Activated CD8-positive, alpha-beta memory T cell treated with anti-CD3 and anti-CD28 coated beads, Interleukin-2, amount 50 U/mL, for 24 hours (primary cell): ENCODE results near the gene SCUBE3.

ENCODE experiments used
- DNase-seq: peaks from one replicate; pipeline ENCODE4 v3.0.0-alpha.2; 2020; ENCODE audit errors: extremely low read depth

SCUBE3 gene

DNA sequence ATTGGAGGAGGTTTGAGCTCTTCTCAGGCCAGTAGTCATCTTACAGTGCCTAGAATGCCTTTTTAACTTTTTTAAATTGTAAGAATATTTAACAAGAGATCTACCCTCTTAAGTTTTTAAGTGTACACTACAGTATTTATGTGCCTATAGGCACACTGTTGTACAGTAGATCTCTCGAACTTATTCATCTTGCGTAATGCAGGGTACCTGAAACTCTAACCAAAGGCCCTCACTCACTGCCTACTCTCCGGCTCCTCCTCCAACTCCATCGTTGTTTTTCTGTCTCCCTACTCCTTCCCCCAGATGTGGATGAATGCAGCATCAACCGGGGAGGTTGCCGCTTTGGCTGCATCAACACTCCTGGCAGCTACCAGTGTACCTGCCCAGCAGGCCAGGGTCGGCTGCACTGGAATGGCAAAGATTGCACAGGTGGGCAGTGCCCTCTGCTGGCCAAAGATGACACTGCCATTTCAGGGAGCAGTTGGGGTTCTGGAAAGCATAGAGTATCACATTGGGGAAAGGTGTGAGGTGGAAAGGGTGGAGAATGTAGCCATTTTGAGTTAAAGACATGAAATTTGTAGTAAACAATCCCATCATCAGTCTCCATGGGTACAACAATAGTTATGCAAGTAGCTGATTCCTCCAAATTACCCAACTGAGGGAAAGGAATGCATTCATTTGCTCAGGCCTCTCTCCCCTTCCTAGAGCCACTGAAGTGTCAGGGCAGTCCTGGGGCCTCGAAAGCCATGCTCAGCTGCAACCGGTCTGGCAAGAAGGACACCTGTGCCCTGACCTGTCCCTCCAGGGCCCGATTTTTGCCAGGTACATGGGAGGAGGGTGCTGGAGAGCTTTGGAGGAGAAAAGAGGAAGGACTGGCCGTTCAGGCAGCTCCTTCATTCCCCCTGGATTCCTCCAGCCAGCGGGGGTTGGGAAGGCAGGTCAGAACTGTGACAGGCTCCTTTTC, 27.4 kb downstream of the SCUBE3 start:
- DNase-seq: peak; percentile 47

DNA sequence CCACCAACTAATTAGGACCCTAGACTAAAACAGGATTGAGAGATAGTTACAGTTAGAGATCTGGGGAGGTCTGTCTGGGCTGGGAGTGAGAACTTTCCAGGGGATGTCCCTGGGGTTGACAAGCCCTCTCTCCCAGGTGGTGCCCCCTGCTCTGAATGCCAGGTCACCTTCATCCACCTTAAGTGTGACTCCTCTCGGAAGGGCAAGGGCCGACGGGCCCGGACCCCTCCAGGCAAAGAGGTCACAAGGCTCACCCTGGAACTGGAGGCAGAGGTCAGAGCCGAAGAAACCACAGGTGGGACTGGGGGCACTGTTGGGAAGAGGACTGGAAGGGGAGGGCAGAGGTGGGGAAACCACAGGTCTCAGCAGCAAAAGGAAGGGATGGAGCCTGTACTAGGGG, 28.7 kb downstream of the SCUBE3 start:
- DNase-seq: no peak

DNA sequence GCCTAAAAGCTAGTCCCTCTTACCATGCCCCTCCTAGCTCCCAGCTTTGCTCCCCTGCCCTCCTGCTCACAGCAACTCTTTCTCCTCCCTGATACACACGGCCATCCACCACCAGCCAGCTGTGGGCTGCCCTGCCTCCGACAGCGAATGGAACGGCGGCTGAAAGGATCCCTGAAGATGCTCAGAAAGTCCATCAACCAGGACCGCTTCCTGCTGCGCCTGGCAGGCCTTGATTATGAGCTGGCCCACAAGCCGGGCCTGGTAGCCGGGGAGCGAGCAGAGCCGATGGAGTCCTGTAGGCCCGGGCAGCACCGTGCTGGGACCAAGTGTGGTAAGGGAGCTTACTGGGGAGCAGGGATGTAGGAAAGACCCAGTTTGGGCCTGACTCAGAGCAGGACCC, 29.1 kb downstream of the SCUBE3 start:
- no peak for DNase-seq

DNA sequence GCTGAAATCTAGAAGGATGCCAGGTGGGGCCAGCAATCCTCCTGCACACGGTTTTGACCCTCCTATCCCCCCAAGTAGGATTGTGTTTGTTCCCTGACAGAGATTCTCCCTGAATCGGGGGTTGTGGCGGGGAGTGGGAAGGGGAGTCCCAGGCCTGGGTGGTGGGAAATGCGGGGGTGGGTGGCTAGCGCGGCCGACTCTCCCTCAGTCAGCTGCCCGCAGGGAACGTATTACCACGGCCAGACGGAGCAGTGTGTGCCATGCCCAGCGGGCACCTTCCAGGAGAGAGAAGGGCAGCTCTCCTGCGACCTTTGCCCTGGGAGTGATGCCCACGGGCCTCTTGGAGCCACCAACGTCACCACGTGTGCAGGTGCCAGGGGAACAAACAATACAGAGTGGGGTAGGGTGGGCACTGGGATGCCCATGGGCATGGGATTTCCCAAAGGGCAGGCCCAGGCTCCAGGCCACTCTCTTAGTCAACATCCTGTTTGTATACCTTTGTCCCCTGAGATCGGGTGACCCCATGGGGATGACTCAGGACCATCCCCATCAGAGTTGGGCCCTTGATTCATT, 29.7 kb downstream of the SCUBE3 start:
- DNase-seq: no peak

DNA sequence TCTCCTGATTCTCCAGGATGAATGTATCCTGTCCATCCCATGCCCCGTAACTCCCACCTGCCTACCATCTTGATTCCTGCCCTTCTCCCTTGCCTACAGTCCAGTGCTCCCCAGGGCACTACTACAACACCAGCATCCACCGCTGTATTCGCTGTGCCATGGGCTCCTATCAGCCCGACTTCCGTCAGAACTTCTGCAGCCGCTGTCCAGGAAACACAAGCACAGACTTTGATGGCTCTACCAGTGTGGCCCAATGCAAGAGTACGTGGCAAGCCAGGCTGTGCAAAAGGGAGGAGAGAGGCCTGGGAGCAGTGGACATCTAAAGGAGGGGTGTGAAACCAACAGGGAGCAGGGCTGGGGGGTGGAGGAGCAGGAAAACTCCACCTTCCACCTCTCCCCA, 30.8 kb downstream of the SCUBE3 start:
- DNase-seq: no peak

DNA sequence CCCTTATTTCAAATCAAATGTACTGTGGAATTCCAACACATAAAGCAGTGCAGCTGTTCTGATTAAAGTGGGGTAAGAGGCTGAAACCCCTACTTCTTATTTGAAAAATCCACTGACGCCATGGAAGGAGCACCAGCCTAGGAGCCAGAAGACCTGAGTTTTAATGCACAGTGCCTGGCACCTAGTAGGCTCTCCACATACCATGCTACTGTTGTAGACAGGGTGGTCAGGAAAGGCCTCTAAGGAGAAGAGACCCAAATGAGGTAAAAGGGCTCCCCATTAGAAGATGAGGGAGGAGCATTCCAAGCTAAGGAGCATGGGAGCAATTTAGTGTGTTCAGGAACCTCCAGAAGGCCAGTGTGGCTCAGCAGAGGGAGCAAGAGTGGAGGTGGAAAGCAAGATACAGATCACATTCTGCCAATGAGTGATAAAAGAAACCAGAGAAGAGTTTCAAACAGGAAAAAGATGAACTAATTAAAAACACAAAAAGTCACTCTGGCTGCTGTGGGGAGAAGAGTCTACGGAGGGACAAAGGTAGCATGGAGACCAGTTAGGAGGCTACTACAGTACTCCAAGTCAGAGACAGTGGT, 34.0 kb downstream of the SCUBE3 start:
- no peak for DNase-seq

DNA sequence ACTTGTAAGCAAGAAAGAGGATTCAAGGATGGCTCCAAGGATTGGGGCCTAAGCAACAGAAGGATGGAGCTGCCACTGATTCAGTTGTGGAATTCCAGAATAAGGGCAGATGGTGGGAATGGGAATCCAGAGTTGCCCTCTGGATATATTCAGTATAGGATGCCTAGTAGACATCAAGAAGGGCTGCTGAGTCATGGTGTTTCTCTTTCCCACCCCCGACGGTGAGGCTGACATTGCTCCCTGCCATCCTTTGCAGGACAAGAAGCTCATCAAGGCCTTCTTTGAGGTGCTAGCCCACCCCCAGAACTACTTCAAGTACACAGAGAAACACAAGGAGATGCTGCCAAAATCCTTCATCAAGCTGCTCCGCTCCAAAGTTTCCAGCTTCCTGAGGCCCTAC, 34.5 kb downstream of the SCUBE3 start:
- DNase-seq: no peak

DNA sequence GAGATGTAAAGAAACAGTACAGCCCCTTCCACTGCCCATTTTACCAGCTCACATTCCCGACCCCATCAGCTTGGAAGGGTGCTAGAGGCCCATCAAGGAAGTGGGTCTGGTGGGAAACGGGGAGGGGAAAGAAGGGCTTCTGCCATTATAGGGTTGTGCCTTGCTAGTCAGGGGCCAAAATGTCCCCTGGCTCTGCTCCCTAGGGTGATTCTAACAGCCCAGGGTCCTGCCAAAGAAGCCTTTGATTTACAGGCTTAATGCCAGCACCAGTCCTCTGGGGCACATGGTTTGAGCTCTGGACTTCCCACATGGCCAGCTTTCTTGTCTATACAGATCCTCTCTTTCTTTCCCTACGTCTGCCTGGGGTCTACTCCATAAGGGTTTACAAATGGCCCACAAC, 35.2 kb downstream of the SCUBE3 start:
- DNase-seq: no peak

DNA sequence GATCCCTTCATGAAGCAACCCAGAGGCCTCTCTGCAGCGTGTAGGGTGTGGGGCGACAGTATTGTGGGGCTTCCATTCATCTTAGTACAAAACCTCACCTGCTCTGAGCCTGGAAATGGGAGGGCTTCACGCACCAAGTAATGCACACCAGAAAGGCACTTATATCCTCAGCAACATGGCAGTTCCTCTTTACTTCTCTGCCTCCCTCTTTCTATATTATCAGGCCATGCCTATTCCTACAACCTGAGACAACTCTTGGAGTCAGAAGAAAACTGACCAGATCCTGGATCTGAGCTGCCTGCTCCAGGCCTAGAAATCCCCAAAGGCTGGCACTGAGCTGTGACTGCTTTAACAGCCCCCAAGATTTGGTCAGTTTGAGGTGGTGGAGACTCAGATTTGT, 38.2 kb downstream of the SCUBE3 start:
- DNase-seq: no peak

DNA sequence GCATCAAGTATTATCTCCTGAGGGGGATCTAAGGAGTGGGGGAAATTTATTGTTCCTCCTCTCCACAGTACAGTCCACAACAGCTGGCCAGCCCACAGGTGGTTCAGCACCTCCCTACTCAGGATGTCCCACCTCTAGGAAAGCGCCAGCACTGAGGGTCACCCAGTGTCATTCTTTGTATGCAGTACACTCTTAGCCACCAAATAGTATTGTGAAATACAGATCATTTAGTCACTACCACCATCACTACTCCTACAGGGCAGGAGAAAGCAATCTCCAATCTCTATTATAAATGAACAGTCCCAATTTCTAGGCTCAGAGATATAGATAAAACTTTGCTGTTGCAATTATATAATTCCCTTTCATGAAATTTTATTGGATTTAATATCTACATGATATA, 39.5 kb downstream of the SCUBE3 start:
- DNase-seq: no peak

DNA sequence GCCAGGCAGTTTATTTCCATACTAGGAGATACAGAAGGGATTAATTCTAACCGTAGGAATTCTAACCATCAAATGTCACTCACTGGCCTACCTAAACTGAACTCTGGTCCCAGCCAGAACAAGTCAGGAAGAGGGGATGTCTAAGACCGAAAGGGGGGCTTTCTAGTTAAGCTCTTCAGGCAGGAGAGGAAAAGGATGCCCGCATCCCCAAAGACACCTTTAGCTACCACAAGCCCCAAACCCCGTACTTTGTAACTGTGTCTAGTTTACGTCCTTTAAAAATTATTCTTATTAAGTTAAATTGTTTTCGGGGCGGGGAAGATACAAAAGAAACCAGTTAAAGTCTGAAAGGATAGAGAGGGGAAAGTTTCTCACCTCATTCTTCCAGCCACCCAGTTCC, 44.6 kb downstream of the SCUBE3 start:
- no peak for DNase-seq

DNA sequence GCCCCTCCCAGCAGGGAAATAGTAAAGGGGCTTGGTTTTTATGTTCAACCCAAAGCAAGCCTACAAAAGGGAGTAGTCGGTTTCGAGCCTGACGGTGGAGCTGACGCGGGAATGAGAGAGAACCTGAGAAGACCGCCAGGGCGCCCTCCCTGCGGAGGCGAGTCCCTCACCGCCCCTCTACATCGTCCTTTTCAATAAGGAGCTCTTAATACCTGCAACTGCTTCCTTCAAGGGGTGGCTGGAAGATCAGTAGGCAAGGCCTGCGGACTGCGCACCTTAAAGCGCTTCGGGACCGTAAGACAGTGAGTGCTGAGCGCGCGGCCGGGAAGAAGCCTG, 45.1 kb downstream of the SCUBE3 start:
- DNase-seq: no peak

DNA sequence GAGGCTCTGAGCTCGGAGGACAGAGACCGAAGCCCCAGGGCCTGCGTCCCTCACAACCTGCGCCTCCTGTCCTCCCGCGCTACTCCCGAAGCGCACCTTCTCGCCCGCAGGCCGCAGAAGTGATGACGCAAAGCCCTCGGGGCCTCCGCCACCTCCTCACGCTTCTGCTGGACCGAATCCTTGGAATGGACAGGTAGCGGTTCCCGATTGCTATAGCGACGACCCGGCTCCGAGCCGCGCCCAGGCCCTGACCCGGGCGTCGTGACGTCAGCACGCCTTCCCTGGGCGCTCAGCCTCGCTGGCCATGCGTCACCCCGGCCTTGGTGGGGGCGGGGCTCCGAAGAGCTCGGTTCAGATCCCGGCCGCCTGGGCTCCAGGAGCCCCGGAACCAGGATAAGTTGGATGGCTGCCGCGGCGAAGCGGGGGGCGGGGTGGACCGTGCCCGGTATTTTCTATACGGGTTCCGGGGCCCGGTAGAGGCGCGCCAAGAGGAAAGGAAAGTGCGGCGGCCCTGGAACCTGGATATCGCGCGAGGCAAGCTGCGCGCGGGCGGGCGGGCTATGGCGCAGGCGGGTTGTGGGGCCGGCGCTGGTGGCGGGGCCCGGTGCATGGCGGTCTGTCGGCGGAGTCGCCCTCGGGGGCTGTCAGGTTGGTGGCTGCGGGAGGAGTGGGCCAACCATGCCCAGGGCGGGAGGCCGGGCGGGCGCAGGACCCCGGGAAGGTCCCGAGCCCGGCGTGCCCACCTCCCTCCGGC, 45.6 kb downstream of the SCUBE3 start, which contains the start of gene ZNF76:
TSS of gene ZNF76 (plus strand) at position 542 of the 754 bp plus-strand sequence. CDS start 21,417 bp downstream, outside the sequence.
- DNase-seq: peak; percentile 69

DNA sequence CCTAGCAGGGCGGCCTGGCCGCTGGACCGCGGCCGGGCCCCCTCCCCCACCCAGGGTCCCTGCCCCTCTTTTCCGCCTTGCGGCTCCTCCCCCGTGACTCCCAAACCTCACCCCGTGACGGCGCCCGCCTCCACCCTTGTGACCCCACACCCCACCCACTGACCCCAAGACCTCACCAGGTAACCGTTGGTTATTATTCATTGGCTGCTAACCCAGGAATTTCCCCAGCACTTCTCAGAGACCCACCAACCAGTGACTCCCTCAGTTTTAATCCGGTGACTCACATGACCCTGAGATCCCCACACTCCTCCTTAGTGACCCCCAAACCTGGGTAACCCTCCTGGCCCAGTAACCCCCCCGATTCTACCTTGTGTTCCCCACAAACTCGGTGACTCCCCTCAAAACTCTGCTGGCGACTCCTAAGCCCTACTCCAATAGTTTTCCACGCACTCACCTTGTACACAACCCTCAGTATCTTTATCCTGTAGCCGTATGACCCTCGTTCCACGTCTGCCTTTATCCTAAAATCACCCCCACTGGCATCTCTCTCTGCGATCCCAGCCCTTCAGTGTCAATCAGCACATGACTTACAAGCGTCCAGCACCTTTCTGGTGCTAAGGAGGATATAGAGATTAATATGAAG, 46.3 kb downstream of the SCUBE3 start:
- DNase-seq: peak; percentile 32

DNA sequence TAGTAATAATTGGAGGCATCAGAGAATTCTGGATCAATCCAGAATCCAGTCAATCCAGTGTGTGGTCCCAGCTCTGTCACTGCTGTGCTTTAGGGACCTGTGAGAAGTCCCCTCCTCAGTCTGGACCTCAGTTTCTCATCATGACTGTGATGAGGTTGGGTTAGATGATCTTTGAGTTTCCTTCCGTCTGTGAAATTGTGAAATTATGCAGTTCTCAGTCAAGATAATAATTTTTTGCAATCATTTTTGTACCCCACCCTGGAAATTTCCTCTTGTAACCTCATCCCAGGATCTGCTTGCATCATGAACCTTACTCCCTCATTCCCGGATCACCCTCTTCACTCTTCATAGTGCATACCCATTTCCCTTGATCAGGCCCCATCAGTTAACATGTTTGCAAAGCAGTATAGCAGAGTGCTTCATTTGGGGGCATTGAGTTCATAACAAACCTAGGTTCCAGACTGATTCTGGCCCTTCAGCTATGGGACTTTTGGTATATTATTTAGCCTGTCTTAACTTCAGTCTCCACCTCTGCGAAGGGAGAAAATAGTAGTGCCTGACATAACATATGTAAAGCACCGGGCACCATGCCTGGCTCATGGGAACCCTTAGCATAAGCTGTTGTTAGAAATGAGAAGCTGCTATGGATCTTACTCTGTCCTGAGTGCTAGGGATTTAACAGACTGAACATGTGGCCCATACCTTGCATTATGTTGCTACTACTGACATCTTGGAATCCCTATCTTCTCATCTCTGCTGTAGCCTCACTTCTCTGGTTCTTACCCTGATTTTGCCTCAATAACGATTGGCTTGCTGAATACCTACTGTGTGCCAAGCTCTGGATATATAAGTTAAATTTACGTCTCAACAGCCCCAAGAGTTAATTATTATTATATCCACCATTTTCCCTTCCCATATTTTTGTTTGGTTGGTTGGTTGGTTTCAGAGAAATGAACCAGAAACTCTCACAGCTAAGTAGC, 47.1 kb downstream of the SCUBE3 start:
- DNase-seq: no peak

DNA sequence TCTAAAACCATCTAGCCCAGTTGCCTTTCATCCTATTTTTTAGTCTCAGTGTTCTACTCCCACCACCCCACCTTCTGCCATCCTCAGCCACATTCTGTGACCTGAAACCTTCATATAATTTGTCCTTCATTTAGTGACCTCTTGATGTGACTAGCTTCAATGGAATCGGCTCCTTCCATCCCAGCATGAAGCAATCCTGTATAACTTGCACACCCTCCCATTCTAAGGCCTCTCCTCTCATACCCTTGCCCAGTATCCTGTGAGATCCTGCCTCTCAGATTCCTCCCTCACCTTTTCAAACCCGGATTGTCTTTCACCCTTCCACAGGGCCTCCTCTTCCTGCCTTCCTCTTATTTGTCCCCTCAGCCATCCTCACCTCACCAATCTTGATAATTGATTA, 48.8 kb downstream of the SCUBE3 start:
- DNase-seq: no peak

DNA sequence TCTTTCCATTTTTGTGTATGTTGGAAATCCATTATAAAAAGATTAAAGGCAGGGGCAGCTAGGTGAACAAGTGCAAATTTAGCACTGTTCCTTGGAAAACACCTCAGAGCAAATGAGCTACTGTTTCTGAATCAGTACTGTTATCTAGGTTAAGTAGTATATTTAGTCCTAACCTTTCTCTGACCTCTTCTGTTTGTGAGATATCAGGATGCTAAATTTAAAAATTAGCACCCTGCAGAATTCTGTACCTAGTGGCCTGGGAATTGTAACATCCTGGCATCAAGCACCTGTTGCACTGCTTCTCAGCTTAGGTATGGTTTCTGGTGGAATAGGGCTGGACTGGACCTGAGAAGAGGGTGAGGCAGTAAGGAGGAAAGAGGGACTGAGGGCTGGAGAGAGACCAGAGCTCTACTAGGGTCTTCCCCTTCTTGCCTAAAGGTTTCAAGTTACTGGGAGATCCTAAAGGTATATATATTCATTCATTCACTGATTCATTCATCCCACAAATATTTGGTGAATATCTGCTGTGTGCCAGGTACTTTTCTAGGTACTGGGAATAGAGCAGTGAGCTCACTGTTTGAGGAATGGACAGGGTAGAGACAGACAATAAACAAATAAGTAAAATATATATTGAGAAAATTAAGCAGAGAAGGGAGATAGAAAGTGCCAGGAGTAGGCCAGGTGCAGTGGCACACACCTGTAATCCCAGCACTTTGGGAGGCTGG, 51.0 kb downstream of the SCUBE3 start:
- no peak for DNase-seq

DNA sequence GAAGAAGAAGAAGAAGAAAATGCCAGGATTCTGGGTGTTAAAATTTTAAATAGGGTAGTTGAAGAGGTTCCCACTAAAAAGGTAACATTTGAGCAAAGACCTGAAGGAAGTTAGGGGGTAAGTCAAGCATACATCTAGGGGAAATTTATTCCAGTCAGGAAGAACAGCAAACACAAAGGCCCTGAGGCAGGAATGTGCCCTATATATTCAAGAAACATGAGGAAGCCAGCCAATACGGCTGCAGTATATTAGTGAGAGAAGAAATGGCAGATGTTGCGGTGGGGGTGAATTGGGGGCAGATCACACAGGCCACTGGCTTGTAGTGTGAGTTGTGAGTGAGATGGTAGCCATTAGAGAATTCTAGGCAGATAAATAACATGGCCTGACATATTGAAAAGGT, 51.8 kb downstream of the SCUBE3 start:
- no peak for DNase-seq

DNA sequence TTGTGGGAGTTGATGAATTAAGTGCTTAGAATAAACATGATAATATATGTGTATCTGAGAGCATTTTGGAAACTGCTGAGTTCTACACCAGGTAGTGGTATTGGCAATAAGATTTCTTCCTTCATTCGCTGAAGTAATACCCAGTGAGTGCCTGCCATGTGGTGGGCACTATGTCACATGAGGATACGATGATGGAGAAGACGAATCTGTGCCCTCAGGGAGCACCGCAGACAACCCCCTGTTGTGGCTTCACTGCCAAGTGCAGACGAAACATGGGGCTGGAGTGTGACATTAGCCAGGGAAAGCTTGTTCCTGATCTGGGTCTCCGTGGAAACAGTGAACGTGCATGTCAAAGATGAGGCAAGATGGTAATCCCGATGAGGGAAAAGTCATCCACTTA, 53.7 kb downstream of the SCUBE3 start:
- no peak for DNase-seq

DNA sequence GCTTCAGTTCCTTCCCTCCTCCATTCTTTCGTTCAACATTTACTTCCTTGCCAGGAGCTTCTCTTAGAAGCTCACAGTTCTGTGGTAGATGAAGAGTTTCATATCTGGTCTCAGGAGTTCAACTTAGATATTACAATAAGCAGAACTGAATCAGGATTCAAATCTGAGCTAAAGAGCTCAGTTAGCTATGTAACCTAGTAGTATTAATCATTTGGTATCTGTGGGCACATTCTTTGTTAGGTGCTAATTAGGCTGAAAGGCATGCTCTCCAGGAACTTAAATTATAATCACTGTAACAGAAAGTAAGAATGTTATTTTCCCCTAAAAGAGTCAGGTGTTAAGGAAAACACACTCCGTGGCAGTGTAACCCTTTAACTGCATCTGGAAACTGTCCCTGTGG, 54.1 kb downstream of the SCUBE3 start:
- DNase-seq: no peak
